GM20000 (cell line): Measurements from ENCODE around the gene SEL1L3.

ENCODE experiments used
- DNase-seq: peaks from one replicate; pipeline ENCODE4 v3.0.0; 2012; ENCODE audit warnings: low spot score
- CTCF ChIP-seq: IDR thresholded peaks from 2 replicates; pipeline ENCODE4 v1.5.1; 2012; ENCODE audit warnings: mild to moderate bottlenecking, control low read depth; ENCODE audit errors: extremely low read depth, missing control alignments

Gene SEL1L3

GRCh38 chr4:25815586-25815985 lies 47.2 kb downstream of the SEL1L3 start:
- no peak for TF ChIP-seq CTCF
- DNase-seq: no peak

- TF ChIP-seq CTCF: no peak
- no peak for DNase-seq
Measured at GRCh38 chr4:25814301-25815136, 48.3 kb downstream of the SEL1L3 start.

- no peak for TF ChIP-seq CTCF
- no peak for DNase-seq
Measured at GRCh38 chr4:25813448-25814106, 49.2 kb downstream of the SEL1L3 start.

- no peak for DNase-seq
- no peak for TF ChIP-seq CTCF
Measured at GRCh38 chr4:25811841-25812240, 50.9 kb downstream of the SEL1L3 start.

- DNase-seq: no peak
- no peak for TF ChIP-seq CTCF
Measured at GRCh38 chr4:25811374-25811690, 51.5 kb downstream of the SEL1L3 start.

GRCh38 chr4:25810461-25811373 lies 52.1 kb downstream of the SEL1L3 start:
- TF ChIP-seq CTCF: no peak
- DNase-seq: no peak

- TF ChIP-seq CTCF: no peak
Measured at GRCh38 chr4:25809996-25810395, 52.8 kb downstream of the SEL1L3 start.

More at GRCh38 chr4:25809996-25810395, 52.8 kb downstream of the SEL1L3 start:
- no peak for DNase-seq
